Epithelial cell of esophagus (primary cell): ENCODE data around the gene SKA2.

Source experiments
- DNase-seq: peaks from one replicate; pipeline ENCODE4 v3.0.0; 2010; ENCODE audit warnings: low read depth
- H3K4me3 ChIP-seq: 2 replicates; pipeline ENCODE4 v1.5.1; 2011; ENCODE audit warnings: mild to moderate bottlenecking, low read length, control low read depth
- CTCF ChIP-seq: IDR thresholded peaks from 2 replicates; pipeline ENCODE4 v1.5.1; 2011; ENCODE audit warnings: low read depth, mild to moderate bottlenecking, low read length, control low read depth, inconsistent platforms; ENCODE audit not compliant: insufficient read depth; ENCODE audit errors: missing control alignments

The SKA2 gene

GRCh38 chr17:59084154-59084553 is 70.8 kb downstream of the SKA2 start:
- DNase-seq, result no peak
- TF ChIP-seq CTCF, result no peak

GRCh38 chr17:59074494-59074893 is 80.5 kb downstream of the SKA2 start:
- no peak overlapping the region for H3K4me3 ChIP-seq
- DNase-seq, result peak; percentile 76
- no peak for TF ChIP-seq CTCF

More at GRCh38 chr17:59084154-59084553, 70.8 kb downstream of the SKA2 start:
- H3K4me3 ChIP-seq, result no peak overlapping the region

DNA sequence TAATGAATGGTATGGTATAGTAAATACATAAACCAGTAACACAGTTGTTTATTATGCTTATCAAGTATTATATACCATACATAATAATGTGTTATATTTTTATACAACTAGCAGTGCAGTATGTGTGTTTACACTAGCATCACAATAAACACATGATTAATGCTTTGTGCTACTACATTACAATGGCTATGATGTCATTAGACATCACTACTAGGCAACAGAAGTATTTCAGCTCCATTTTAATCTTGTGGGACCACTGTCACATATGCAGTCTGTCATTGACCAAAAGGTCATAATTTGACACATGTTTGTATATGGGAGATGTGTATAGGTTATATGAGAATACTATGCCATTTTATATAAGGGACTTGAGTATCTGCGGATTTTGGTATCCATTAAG is 81.0 kb downstream of the SKA2 start:
- H3K4me3 ChIP-seq, result no peak overlapping the region
- TF ChIP-seq CTCF, result no peak
- DNase-seq, result no peak

GRCh38 chr17:59069856-59070255 is 85.1 kb downstream of the SKA2 start:
- TF ChIP-seq CTCF, result no peak
- no peak overlapping the region for H3K4me3 ChIP-seq
- DNase-seq, result no peak

DNA sequence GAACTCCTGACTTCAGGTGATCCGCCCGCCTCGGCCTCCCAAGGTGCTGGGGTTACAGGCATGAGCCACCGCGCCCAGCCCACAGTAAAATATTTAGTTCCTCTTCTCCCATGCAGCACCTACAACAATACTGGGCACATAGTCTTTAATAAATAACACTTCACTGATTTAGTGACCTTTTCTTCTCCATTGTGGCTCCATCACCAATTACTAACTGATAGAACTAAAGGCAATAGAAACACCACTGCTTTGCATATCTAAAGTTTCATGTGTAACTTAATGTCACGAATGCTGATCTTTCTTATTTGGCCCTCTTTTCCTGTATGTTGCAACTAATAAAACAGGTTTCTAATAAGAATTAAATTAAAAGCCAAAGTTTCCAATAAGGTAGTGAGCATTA is 87.2 kb downstream of the SKA2 start:
- no peak for DNase-seq
- no peak for TF ChIP-seq CTCF
- H3K4me3 ChIP-seq, result no peak overlapping the region

DNA sequence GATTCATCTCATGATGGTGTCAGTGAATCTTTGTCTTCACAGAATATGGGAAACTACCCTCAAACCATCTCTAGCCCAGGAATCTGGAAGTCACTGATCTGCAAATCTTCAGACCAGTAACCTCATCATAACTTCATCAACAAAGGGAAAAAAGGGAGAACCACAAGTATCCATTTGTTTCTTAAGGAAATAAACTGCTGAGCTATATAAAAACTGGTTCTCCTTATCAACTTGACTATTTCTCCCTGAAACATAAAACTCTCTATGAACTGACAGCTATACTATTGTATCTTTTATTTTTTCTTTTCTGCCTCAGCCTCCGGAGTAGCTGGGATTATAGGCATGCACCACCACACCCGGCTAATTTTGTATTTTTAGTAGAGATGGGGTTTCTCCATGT is 87.6 kb downstream of the SKA2 start:
- no peak for DNase-seq
- no peak overlapping the region for H3K4me3 ChIP-seq
- TF ChIP-seq CTCF, result no peak

- no peak overlapping the region for H3K4me3 ChIP-seq
- no peak for TF ChIP-seq CTCF
- DNase-seq, result no peak
Observed at GRCh38 chr17:59062509-59062908, 92.5 kb downstream of the SKA2 start.
